ENCODE data around the gene CADM2. TPM values are rescaled to one million over a fixed set of nuclear protein-coding genes. Genes with fewer than 3 reads are reported as not detected.

CADM2 gene
- total and polyA plus RNA-seq, 2 experiments from 2014 or later, result 13.3 to 47.5 TPM

- Histone ChIP-seq H3K79me2 (replicated peaks; ENCODE audit: insufficient read depth) (no peaks in the 10 kb centered on the region), H2AFZ (no peak overlapping the region), H4K20me1 (replicated peaks; ENCODE audit: insufficient read depth) (no peaks in the 10 kb centered on the region), H3K4me3 (no peak overlapping the region), H3K9me2 (ENCODE audit: insufficient read depth) (no peaks in the 10 kb centered on the region), H3K27me3 (ENCODE audit: insufficient read depth) (no peaks in the 10 kb centered on the region), H3K4me2 (no peak overlapping the region), H3K4me1 (ENCODE audit: insufficient read depth) (peaks cover 18% of the 10 kb centered on the region), H3F3A (replicated peaks; ENCODE audit: low read depth) (no peaks in the 10 kb centered on the region), H3K27ac (ENCODE audit: low read depth) (no peak overlapping the region), H3K36me3 (ENCODE audit: insufficient read depth) (no peaks in the 10 kb centered on the region)
- no peak for DNase-seq (ENCODE audit: low spot score)
- no peak for ATAC-seq
- Mint-ChIP-seq H3K4me1 (peaks cover 36% of the 10 kb centered on the region), H3K9me3 (no peaks in the 10 kb centered on the region; the same call in 2 of the 3 replicates), H3K27me3 (ENCODE audit: insufficient read depth, low read depth, poor library complexity) (no peaks in the 10 kb centered on the region), H3K27ac (no peak overlapping the region), H3K36me3 (ENCODE audit: low read depth) (no peaks in the 10 kb centered on the region), H3K4me3 (no peak overlapping the region)
- TF ChIP-seq ZNF462 (CRISPR knock-in tag; IDR thresholded peaks at IDR 0.05) (no peak), POLR2AphosphoS5 (IDR thresholded peaks at IDR 0.05; ENCODE audit: low read depth) (no peak), EZH2 (IDR thresholded peaks at IDR 0.05; ENCODE audit: low read depth, unreplicated experiment) (no peak), ZNF114 (CRISPR knock-in tag; IDR thresholded peaks at IDR 0.05) (no peak), CTCF (conservative IDR thresholded peaks at IDR 0.05; ENCODE audit: low read depth in 2 of 2) (no peak), NANOG (IDR thresholded peaks at IDR 0.05; ENCODE audit: borderline replicate concordance) (no peak), REST (IDR thresholded peaks at IDR 0.05; ENCODE audit: unreplicated experiment) (no peak)
Observed at GRCh38 chr3:85077018-85077417, 118.2 kb downstream of the CADM2 start.
